CD4-positive, alpha-beta T cell treated with Interleukin-6 at 100 ng/mL for 8 hours (primary cell): ENCODE results near the gene DNAJC21.
A peak's percentile ranks its signal among the peaks of the same experiment; 100 is the strongest.
"Not testable (repeated sequence)": the region's sequence is repeated elsewhere in the genome, so short reads cannot be mapped to it uniquely, and the experiment has no call there.

Experiments
- DNase-seq: peaks from one replicate; pipeline ENCODE4 v3.0.0-alpha.2; 2020; ENCODE audit warnings: mixed read lengths, low spot score

DNAJC21 gene

GRCh38 chr5:34923694-34924461, 5.5 kb upstream of the DNAJC21 start:
- DNase-seq: peak; percentile 32

DNA sequence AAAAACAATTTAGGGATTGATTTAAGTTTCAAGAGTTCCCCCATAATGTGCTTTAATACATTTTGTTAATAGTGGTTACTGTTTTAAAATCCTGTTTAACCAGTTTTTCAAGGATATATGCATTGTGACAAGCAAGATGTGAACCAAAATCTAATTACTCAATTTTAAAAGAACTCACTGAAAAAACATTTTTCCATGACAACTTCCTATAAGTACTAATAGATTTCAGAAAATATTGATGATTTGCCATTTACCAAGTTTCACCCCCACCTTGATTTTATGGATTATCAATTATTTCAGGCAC, 4.9 kb upstream of the DNAJC21 start:
- DNase-seq: no peak

- DNase-seq: no peak
Observed at GRCh38 chr5:34926318-34926888, 3.0 kb upstream of the DNAJC21 start.

- no peak for DNase-seq
Observed at GRCh38 chr5:34927785-34928184, 1.6 kb upstream of the DNAJC21 start.

GRCh38 chr5:34928267-34928666, 1.1 kb upstream of the DNAJC21 start:
- DNase-seq: no peak

- DNase-seq: peak; percentile 78
Observed at GRCh38 chr5:34929720-34930461, 532 bp downstream of the DNAJC21 start.

DNA sequence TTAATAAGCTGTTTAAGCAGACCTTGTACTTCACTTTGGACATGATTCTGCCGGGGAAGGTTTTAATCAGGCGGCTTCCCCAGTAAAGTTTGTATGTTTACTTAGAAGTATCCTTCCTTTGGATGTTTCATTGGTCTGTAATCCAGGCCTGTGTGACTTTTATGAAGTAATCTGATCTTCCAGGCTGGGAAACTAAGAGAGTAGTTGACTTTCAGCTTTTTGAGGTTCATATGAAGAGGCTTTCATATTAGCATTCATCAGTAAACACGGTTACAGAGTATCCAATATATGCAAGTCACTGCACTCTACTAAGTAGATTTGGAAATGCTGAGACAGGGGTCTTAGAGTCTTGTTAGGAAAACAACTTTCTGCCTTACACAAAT, 1.1 kb downstream of the DNAJC21 start:
- DNase-seq: no peak

GRCh38 chr5:34930870-34931269, 1.5 kb downstream of the DNAJC21 start:
- DNase-seq: no peak

DNA sequence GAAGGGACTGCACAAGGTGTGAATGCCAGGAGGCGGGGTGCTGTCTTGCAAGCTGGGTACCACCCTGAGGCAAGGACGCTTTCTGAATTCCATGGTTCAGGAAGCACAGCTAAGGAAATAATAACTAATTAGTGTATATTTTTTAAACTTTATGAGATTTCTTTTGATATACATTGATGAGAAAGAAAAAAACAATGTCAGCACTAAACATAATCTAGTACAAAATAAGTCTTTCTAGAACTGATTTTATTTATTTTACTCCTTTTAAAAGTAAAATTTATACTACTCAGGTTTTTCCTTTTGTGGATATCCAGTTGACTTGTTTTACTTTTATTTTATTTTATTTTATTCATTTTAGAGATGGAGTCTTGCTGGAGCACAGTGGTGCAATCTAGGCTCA, 3.6 kb downstream of the DNAJC21 start:
- DNase-seq: no peak

DNA sequence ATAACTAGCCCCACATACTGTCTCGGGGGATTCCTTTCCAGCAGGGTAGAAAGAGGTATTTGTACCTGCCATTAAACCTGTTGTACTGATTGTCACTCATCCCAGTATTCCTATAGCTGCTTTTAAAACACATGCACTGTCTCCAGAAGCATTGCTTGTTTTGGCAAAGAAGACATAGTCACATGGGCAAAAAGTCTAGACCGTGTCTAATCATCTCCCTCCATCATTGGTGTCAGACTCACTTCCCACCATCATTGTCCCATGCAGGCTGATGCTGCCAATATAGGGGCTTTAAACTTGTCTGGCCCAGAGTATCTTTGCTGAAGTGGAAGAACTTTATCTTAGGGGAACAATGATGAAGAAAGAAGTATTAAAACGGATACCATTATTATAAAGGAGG, 12.6 kb downstream of the DNAJC21 start:
- DNase-seq: no peak

- no peak for DNase-seq
Observed at GRCh38 chr5:34944044-34944443, 14.7 kb downstream of the DNAJC21 start.

GRCh38 chr5:34944460-34945047, 15.2 kb downstream of the DNAJC21 start:
- DNase-seq: no peak

DNA sequence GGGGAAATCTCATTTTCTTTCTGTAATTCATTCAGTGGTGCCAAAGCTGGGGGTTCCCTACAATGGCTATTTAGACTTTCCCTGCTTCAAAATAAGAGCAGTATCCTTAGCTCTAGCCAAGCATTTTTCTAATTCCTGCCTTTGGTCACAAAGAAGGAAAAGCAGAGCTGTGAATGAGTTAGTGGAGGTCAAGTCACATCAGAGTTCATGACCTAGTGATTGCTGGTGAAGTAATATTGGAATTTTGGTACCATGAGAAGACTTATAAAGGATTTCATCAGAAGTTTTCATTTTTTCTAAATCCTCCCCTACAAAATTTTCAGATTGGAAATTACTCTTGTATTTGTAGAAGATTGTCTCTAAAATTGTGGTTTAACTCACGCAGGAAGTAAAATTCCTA, 28.0 kb downstream of the DNAJC21 start:
- DNase-seq: no peak

DNA sequence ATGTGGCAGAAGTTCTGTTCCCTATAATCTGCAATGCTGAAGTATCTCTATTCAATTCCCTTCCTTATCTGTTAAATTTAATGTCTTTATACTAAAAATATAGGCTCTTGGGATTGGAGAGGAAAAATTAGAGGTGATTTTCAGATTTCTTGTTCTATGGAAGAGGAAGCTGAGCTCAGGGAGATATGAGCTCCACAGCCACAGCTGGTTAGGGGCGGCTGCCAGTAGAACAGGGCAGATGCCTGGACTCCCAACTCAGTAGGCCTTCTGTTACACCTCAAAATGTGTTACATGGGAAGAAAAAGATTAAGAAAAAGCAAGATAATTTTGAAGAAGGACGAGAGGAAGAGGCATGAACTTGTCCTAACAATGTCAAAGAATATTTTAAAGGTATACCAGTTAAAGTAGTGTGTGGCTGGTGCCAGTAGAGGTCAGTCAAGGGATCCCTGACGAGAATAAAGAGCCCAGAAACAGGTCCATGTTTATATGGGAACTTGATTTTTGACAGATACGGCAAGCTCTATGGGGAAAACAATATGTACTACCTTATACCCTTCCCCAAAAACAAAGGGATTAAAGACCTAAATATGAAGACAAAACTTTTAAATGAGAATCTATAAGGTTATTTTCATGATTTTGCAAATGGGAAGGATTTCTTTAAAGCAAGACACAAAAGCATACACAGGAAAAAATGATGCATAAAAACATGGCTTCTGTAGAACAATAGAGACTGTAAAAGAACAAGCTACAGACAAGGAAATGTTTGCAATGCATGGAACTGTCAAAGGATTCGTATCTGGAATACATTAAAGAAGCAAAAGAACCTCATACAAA, 28.7 kb downstream of the DNAJC21 start:
- no peak for DNase-seq

DNA sequence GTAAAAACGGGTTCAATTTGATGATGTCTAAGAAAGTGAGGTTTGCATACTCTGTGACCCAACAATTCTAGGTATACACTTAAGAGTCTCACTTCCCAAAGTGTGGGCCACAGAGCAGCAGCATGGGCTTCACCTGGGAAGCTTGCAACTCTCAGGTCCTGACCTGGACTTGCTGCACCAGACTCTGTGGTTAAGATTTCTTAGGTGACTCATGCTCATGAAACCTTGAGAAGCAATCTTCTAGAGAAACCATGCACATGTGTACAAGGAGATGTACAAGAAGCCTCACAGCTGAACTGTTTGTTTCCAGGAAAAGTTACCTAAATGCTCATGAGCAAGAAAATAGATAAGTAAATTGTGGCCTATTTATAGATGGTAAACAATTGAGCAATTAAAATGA, 30.0 kb downstream of the DNAJC21 start:
- DNase-seq: no peak

GRCh38 chr5:34967540-34967939, 38.2 kb downstream of the DNAJC21 start:
- no peak for DNase-seq

GRCh38 chr5:34968258-34968657, 38.9 kb downstream of the DNAJC21 start:
- no peak for DNase-seq

- no peak for DNase-seq
Observed at GRCh38 chr5:34970552-34970951, 41.2 kb downstream of the DNAJC21 start.

DNA sequence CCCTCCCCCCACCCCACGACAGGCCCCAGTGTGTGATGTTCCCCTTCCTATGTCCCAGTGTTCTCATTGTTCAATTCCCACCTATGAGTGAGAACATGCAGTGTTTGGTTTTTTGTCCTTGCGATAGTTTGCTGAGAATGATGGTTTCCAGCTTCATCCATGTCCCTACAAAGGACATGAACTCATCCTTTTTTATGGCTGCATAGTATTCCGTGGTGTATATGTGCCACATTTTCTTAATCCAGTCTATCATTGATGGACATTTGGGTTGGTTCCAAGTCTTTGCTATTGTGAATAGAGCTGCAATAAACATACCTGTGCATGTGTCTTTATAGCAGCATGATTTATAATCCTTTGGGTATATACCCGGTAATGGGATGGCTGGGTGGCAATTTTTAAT, 42.3 kb downstream of the DNAJC21 start:
- DNase-seq: not testable (repeated sequence)

DNA sequence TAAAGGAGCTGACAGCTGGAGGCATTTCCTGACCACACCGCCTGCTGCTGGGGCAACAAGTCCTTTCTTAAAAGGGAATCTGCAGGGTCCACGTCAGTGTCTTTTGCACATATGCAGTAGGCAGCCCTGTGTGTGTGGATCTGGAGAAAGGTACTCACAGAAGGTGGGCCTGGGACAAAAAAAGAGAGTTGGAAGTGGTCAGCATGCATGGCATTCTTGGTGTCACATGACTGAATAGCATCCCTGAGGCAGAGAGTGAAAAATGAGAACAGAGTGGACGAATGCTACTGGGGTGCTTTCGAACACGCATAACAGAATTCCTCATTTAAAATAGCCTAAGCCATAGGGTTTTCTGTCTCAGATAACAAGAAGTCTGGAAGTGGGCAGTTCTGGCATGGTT, 47.0 kb downstream of the DNAJC21 start:
- no peak for DNase-seq

DNA sequence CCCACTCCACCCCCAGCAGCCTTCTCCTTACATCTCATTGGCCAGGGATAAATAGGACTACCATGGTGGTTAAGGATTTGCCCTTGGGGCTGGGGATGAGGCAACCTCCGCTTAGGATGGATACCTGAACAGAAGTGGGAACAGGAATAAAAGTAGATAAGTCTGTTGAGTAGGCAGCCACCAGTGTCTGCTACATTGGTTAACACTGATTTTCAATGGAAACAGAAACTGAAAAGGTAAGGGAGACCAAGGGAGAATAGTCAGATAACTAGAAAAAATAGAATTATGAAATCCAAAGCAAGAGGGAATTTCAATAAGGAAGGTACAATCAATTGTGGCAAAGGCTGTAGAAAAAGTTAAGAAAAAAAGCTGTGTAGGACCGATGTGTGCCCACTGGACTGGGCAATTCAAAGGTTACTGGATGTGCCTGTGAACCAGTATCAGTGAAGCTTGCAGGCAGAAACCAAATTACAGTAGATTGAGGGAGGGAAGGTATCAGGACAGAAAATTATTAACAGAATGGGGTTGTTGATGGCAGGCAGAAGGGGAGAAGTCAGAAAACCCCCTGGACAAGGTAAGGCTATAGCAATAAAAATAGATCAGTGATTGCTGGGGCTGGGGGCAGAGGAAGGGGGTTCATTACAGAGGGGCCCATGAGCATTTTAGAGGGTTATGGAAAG, 48.7 kb downstream of the DNAJC21 start:
- no peak for DNase-seq

DNA sequence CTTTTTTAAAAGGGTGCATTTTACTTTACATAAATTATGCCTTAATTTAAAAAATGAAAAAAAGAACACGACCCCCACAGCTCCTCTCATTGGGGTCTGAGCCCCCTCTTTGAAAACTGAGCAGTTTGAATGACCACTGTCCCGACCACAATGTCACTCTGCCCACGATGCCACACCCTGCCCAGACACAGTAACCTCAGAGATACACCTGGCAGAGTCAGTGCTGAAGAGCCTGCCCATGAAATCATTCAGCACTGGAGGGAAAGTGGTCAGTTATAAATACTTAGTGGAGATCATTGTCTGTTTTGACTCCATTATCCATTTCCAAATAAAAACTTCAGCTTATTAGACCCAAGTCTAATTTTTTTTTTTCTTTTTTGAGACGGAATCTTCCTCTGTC, 49.3 kb downstream of the DNAJC21 start:
- no peak for DNase-seq
